ENCODE data around the gene CHAD. TPM values are rescaled to one million over a fixed set of nuclear protein-coding genes. Genes with fewer than 3 reads are reported as not detected.
A peak's percentile ranks its signal among the peaks of the same experiment; 100 is the strongest.

Gene CHAD
- total RNA-seq, 1 donor from 2014 or later = not detected

- Histone ChIP-seq H3K4me1 (no peaks in the 10 kb centered on the region), H3K27ac (no peak overlapping the region), H3K27me3 (no peaks in the 10 kb centered on the region), H3K36me3 (no peaks in the 10 kb centered on the region), H3K4me3 (no peak overlapping the region), H3K9me3 (no peaks in the 10 kb centered on the region)
- no peak for TF ChIP-seq CTCF (IDR thresholded peaks at IDR 0.05)
- ATAC-seq (peak; percentile 90), DNase-seq (no peak)
- intact Hi-C loops (cut with DNase I) = no loop called here
Observed at GRCh38 chr17:50498021-50498874, 29.6 kb upstream of the CHAD start.

- ATAC-seq (no peak), DNase-seq (no peak)
- intact Hi-C loops (cut with DNase I) = no loop called here
- no peak for TF ChIP-seq CTCF (IDR thresholded peaks at IDR 0.05)
- Histone ChIP-seq H3K4me1 (no peaks in the 10 kb centered on the region), H3K36me3 (no peaks in the 10 kb centered on the region), H3K27me3 (no peaks in the 10 kb centered on the region), H3K4me3 (no peak overlapping the region), H3K9me3 (no peaks in the 10 kb centered on the region), H3K27ac (no peak overlapping the region)
Observed at GRCh38 chr17:50495918-50496317, 27.2 kb upstream of the CHAD start.

GRCh38 chr17:50495217-50495823 is 26.6 kb upstream of the CHAD start:
- H3K9me3 ChIP-seq = no peaks in the 10 kb centered on the region
- no peak overlapping the region for H3K4me3 ChIP-seq
- H3K27ac ChIP-seq = no peak overlapping the region
- ATAC-seq (no peak), DNase-seq (no peak)
- H3K27me3 ChIP-seq = no peaks in the 10 kb centered on the region
- no peak for TF ChIP-seq CTCF (IDR thresholded peaks at IDR 0.05)
- intact Hi-C loops (cut with DNase I) = no loop called here
- no peaks in the 10 kb centered on the region for H3K36me3 ChIP-seq
- H3K4me1 ChIP-seq = no peaks in the 10 kb centered on the region

- intact Hi-C loops (cut with DNase I) = no loop called here
- no peaks in the 10 kb centered on the region for H3K9me3 ChIP-seq
- H3K4me3 ChIP-seq = no peak overlapping the region
- H3K27ac ChIP-seq = no peak overlapping the region
- DNase-seq (no peak), ATAC-seq (no peak)
- H3K36me3 ChIP-seq = no peaks in the 10 kb centered on the region
- no peak for TF ChIP-seq CTCF (IDR thresholded peaks at IDR 0.05)
- H3K4me1 ChIP-seq = no peaks in the 10 kb centered on the region
- H3K27me3 ChIP-seq = no peaks in the 10 kb centered on the region
Observed at GRCh38 chr17:50493744-50494143, 25.1 kb upstream of the CHAD start.

GRCh38 chr17:50492214-50492613 is 23.5 kb upstream of the CHAD start:
- Histone ChIP-seq H3K4me1 (no peaks in the 10 kb centered on the region), H3K4me3 (no peak overlapping the region), H3K36me3 (no peaks in the 10 kb centered on the region), H3K27ac (no peak overlapping the region), H3K27me3 (no peaks in the 10 kb centered on the region), H3K9me3 (no peaks in the 10 kb centered on the region)
- no peak for TF ChIP-seq CTCF (IDR thresholded peaks at IDR 0.05)
- DNase-seq = no peak
- intact Hi-C loops (cut with DNase I) = no loop called here
- ATAC-seq = no peak
